Stimulated activated CD4-positive, alpha-beta T cell treated with anti-CD3 and anti-CD28 coated beads, Interleukin-1b, Interleukin-23, amount 100 ng/mL, for 24 hours (primary cell): Measurements from ENCODE around the gene MEF2A.

Experiments
- DNase-seq, 4 experiments: peaks; one replicate each; pipeline ENCODE4 v3.0.0-alpha.2; 2020; ENCODE audit warnings: low read depth in 4 of 4, low spot score in 1 of 4

Gene MEF2A

DNA sequence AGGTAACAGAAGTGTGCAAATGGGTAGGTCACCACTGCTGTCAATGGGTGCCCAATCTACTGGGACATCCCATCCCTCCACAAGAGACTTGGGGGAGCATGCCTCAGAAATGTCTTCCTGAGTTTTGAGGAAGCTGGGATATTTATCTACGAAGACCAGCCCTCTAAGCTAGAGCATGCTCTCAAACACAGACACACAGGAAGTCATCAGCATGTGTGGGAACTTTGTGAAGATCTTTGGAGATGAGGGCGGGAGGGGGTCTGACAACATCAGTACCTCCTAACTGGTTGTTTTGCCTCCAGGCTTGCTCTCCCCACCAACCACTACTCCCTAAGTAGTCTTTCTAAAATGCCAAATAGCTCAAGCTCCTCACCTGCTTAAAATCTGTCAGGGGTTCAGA, 3.5 kb upstream of the MEF2A start:
- no peak for DNase-seq

DNA sequence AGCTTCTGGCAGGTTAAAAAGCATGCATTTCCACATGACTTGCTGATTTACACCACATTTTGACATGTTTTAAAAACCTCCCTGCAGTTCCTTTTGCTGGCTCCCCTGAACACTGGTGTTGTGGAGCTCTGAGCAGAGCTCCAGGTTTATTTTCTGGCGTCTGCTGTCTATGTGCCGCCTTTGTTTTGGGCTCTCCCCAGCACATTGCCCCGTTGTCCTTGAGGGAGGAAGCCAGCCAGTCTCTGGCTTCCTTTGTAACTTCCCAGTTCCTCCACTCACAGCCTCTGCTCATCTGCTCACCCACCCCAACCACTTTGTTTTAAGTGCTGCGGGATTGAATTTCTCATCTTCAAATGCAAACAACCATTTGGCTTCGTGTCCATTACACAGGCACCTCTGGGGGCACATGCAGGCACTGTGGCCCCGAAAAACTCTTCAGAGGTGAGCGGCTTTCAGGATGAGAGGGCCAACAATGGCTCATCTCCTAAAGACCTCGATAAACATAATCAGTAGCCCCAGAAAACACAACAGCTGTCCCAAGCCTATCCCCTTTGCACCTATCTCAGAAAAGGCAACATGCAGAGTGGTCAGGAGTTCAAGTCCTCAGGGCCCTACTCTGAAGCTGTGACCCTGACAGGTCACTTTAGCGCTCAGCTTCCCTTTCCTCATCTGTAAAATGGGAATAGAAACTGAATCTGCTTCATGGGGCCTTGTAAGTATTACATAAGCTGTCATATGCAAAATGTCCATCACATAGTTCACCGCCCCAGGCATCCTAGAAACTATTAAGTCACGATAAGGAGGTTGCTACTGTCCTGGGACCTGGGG, 1.3 kb upstream of the MEF2A start:
- no peak for DNase-seq

DNA sequence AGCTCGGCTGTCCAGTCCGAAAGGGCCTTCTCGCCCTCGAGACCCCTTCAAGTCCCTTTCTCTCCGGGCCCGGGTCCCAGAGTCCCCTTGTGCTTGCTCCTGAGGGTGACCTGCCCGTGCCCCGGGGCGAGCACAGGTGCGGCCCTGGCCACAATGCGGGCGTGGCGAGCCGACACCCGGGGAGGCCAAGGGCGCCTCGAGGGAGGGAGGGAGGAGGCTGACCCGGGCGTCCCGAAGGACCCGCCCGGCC, 810 bp upstream of the MEF2A start:
- DNase-seq: no peak

DNA sequence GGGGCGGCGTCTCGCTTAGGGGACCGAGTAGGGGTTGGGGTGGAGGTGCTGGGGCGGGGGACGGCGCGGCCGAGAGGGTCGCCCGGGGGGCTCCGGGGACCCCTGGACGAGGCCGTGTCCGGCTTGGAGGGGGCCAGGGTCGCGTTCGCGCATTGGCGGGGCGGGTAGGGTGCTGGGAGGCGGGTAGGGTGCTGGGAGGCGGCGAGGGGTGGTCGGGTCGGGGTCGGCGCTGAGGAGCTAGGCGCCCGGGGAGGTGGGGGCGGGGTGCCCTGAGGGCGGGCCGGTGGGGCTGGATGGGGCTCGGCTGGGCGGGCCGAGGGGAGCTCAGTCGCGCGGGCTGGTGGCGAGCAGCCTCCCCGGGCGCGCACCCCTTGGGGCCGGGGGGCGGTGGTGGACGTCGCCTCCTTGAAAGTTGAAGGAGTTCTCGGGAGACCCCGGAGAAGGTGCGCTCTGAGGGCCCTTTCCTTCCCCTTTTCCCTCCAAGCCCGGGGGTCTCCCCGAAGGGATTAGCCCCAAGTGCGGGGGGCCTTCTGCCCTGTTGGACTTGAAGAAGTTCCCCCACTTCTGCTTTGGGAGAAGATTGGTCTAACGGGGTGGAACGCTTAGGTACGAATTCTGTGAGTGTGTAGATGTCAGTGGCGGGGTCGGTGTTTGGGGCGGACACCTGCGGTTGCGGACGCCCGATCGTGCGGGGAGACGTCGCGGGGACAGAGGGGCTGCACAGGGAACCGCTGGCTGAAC, 543 bp downstream of the MEF2A start:
- DNase-seq: peak in 1 of 4 experiments; percentile 11

- no peak for DNase-seq
These were observed 3.0 kb downstream of the MEF2A start for GRCh38 chr15:99568625-99569352.

DNA sequence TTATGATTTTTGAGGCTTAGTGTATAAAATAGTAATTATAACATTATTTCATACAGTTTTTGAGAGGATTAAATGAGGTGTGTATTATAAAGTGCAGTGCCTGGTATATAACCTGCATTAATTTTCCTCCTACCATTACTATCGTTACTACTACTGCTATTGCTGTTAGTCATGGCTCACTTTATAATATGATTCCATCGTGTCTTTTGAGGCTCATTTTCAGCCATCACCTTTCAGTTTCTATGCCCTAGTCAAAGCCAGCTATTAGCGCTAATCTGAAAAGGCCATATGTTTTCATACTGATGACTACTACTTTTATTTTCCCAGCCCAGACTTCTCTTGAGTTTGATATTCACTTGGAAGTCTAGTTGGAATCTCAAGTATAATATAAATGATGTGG, 5.5 kb downstream of the MEF2A start:
- DNase-seq: no peak

- no peak for DNase-seq
These were observed 8.3 kb downstream of the MEF2A start for GRCh38 chr15:99574048-99574447.

GRCh38 chr15:99574502-99574901, 8.7 kb downstream of the MEF2A start:
- DNase-seq: no peak

DNA sequence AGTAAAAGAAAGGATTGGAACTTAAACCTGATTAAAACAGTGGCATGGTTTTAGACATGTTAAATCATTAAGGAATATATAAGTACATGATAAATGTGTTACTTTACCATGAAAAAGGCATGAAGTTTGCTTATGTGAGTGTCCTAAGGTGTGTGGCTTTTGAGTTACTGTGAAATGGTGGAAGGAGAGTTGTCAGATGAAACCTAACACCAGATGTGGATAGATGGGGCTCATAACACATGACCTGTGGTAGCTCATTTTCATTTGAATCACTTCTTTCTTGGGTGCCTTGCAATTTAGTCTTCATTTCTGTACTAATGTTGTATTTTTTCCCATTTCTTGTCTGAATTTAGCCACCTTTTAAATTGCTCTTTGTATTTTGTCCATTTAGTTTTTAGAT, 13.0 kb downstream of the MEF2A start:
- DNase-seq: no peak

GRCh38 chr15:99580076-99580475, 14.3 kb downstream of the MEF2A start:
- DNase-seq: no peak

DNA sequence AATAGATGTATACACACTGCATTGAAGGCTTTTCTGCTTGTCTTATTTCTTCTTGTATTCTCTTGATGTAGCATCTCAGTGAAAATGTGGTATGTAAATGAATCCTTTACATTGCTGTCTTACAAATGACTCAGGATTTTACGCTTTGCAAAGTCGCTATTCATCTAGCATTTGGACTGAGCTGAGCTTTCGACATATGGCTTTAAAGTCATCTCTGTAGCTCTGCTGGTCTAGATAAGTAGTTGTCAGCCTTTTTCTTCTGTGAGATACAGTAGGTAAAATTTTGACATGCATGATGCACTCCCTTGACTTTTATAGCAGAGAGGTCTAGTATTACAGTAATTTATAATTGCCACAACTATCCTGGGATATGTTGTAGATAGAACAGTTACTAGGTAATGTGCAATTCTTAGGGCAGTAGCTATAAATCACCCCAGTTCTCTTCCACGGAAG, 16.8 kb downstream of the MEF2A start:
- DNase-seq: no peak

- DNase-seq: no peak
These were observed 18.4 kb downstream of the MEF2A start for GRCh38 chr15:99584081-99584600.

- no peak for DNase-seq
These were observed 20.3 kb downstream of the MEF2A start for GRCh38 chr15:99586121-99586520.

GRCh38 chr15:99589801-99590200, 24.0 kb downstream of the MEF2A start:
- DNase-seq: no peak

- no peak for DNase-seq
These were observed 25.3 kb downstream of the MEF2A start for GRCh38 chr15:99590913-99591646.

DNA sequence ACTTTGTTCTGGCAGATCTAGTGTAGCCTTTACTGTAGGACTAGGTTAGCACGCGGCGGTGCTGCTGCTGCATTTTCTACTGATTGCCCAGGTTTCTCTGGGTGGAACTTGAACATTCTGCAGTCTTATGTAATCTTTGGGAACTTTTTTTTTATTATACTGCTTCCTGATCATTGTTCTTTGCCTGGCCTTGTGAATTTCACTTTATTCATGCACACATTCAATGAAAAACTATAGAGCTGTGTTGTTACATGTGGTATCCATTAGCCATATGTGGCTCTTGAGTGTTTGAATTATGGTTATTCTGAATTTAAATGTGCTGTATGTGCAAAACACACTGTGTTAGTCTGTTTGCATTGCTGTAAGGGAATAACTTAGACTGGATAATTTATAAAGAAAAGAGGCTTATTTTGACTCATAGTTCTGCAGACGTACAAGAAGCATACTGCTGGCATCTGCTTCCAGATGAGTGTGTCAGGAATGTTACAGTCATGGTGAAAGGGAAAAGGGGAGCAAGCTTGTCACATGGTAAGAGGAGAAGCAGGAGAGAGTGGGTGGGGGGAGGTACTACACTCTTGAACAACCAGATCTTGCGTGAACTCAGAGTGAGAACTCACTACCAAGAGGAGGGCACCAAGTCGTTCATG, 26.5 kb downstream of the MEF2A start:
- no peak for DNase-seq

GRCh38 chr15:99593070-99593469, 27.3 kb downstream of the MEF2A start:
- no peak for DNase-seq

DNA sequence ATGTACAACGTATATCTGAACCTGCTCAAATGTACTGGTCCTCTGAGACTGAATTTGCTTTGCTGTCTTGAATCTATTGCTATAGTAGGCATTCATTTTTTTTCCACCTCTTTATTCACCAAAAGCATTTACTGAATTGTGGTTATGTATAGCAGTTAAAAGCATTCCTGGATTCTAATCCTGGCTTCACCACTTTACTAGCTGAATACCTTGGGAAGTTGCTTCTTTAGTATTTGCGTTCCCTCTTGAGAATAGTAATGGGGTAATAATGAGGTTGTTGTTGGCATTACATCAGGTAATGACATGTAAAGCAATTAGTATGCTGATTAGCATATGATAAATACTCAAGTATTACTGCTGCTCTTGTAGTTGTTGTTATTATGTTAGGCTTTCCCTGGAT, 29.1 kb downstream of the MEF2A start:
- DNase-seq: no peak

GRCh38 chr15:99598296-99598695, 32.5 kb downstream of the MEF2A start:
- DNase-seq: no peak

DNA sequence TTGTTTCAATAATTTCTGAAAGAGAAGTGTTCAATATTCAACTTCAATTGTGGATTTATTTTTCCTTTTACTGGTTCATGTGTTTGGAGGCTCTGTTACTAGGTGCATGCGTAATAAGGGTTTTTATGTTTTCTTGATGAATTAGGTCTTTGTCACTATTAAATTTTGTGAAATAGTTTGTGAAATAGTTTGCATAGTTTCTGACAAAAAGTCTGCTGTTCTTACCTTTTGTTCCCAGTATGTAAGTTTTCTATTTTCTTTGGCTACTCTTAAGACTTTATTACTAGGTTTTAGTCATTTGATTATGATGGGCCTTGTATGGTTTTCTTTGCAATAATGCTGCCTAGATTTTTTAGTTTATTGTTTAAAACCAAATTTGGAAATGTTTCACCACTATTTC, 38.0 kb downstream of the MEF2A start:
- DNase-seq: no peak

GRCh38 chr15:99604865-99605264, 39.1 kb downstream of the MEF2A start:
- no peak for DNase-seq
